GM12875 (cell line): ENCODE data around the gene ATRNL1.
"Not testable (repeated sequence)": the region's sequence is repeated elsewhere in the genome, so short reads cannot be mapped to it uniquely, and the experiment has no call there.

Source experiments
- H3K4me3 ChIP-seq: one replicate; pipeline ENCODE4 v1.5.1; 2011; ENCODE audit warnings: low read depth, low read length, control low read depth
- TF ChIP-seq, protein P1 (sequence below): IDR thresholded peaks from 2 replicates; pipeline ENCODE4 v1.5.1; 2011; ENCODE audit warnings: low read depth, mild to moderate bottlenecking, control low read depth, inconsistent platforms, low read length, moderate library complexity, borderline replicate concordance; ENCODE audit not compliant: insufficient read depth

The ATRNL1 gene

DNA sequence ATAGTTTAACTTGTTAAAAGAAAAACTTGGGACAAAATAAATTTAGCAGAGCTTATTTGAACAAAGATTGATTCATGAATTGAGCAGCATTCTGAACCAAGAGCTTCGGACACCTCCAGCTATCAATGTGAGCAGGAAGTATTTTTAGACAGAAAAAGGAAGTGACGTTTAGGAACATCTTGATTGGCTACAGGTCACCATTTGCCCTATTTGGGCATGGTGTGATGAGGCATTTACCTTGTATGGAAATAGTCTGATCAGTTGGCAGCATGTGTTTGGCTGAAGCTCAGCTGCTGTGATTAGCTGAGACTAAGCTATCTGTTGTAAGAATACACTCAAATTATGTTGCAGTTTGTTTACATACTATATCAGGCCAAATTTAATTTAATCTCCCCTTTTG is 185.1 kb downstream of the ATRNL1 start:
- H3K4me3 ChIP-seq = no peak overlapping the region
- TF ChIP-seq, protein P1, sequence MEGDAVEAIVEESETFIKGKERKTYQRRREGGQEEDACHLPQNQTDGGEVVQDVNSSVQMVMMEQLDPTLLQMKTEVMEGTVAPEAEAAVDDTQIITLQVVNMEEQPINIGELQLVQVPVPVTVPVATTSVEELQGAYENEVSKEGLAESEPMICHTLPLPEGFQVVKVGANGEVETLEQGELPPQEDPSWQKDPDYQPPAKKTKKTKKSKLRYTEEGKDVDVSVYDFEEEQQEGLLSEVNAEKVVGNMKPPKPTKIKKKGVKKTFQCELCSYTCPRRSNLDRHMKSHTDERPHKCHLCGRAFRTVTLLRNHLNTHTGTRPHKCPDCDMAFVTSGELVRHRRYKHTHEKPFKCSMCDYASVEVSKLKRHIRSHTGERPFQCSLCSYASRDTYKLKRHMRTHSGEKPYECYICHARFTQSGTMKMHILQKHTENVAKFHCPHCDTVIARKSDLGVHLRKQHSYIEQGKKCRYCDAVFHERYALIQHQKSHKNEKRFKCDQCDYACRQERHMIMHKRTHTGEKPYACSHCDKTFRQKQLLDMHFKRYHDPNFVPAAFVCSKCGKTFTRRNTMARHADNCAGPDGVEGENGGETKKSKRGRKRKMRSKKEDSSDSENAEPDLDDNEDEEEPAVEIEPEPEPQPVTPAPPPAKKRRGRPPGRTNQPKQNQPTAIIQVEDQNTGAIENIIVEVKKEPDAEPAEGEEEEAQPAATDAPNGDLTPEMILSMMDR = no peak

DNA sequence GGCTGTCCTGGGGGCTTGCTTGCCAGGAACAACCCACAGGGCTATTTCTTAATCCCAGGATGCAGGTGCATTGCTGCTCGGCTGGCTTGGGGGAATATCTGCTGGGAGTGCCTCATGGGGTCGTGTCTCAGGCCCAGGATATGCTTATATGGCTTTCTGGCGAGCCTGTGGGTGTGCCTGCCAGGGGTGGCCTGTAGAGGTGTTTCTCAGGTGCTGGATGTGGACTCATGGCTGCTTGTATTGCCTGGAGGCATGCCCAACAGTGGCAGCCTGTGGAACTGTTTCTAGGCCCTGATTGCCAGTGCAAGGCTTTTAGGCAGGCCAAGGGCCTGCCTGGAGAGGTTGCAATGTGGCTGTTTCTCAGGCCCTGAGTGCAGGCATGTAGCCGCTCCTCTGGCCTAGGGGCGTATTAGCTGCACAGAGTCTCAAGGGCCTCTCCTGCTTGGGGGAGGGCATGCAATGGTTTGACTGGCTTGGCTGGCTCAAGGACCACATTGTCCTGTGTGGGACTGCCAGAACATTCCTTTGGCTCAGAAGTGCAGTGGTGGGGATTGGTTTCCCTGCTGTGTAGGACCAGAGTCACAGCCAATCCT is 202.1 kb downstream of the ATRNL1 start:
- TF ChIP-seq, protein P1 = no peak

DNA sequence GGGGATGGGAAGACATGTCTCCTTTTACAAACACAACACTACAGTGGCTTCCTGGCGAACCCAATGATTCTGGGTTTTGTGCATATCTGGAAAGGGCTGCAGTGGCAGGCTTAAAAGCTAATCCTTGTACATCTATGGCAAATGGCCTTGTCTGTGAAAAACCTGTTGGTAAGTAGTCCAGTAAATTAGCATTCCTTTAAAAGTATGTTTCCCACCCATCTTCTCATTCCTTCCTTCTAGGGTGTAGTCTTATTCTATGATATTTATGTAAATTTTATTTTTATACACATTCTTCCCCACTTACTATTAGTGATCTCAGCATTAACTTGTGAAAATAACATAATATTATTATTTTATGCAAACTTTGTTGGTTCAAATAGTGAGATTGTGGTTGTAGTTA is 206.9 kb downstream of the ATRNL1 start:
- H3K4me3 ChIP-seq = no peak overlapping the region
- TF ChIP-seq, protein P1 = no peak

More for the DNA sequence above, 202.1 kb downstream of the ATRNL1 start:
- no peak overlapping the region for H3K4me3 ChIP-seq

DNA sequence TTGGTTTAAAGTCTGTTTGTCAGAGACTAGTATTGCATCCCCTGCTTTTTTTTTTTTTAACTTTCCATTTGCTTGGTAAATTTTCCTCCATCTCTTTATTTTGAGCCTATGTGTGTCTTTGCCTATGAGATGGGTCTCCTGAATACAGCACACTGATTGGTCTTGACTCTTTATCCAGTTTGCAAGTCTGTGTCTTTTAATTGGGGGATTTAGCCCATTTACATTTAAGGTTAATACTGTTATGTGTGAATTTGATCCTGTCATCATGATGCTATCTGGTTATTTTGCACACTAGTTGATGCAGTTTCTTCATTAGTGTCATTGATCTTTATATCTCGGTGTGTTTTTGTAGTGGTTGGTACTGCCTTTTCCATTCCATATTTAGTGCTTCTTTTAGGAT is 226.5 kb downstream of the ATRNL1 start:
- H3K4me3 ChIP-seq = not testable (repeated sequence)

DNA sequence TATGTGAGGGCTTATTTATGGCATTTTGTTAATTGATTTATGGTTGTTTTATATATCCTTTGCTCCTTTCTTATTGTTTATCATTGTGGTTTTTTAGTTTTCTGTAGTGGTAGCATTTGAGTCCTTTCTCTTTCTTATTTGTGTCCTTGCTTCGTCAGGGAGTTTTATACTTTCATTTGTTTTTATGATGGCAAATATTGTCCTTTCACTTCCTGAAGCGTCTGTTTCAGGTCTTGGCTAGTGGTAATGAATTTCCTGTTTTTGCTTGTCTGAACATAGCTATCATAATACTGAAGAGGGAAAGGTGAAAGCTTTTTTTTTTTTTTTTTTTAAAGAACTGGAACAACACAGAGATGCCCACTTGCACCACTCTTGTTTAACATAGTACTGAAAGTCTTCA is 228.2 kb downstream of the ATRNL1 start:
- H3K4me3 ChIP-seq = no peak overlapping the region
- TF ChIP-seq, protein P1 = no peak

DNA sequence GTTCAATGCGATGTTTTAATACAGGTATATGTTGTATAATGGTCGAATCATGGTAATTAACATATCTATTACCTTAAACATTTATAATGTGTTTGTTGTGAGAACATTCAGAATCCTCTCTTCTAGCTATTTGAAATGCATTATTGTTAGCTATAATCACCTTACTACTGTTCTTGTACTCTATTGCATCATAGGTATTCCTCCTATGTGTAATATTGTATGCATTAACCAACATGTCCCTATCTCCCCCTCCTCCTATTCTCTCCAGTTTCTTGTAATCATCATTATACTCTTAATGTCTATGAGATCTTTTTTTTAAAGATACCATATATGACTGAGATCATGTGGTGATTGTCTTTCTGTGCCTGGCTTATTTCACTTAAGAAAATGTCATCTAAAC is 235.2 kb downstream of the ATRNL1 start:
- TF ChIP-seq, protein P1 = no peak
- H3K4me3 ChIP-seq = no peak overlapping the region

DNA sequence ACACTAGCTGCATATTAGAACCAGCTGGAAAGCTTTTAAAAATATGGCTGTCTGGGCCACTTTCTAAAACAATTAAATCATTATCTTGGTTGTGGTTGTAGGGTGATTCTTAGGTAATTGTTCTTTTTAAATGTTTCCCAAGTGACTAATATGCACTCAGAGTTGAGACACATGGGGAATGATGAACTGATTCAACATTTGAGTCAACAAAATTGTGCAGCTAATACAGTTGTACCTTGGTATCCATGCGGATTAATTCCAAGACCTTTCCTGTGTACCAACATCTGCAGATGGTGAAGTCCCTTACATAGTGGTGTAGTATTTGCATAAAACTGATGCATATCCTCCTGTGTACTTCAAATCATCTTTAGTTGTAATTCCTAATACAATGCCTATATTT is 242.2 kb downstream of the ATRNL1 start:
- TF ChIP-seq, protein P1 = no peak

More for the DNA sequence above, 242.2 kb downstream of the ATRNL1 start:
- H3K4me3 ChIP-seq = no peak overlapping the region
